Measurements from ENCODE around the gene DBI.
"Not testable (repeated sequence)": the region's sequence is repeated elsewhere in the genome, so short reads cannot be mapped to it uniquely, and the experiment has no call there.

Gene DBI

DNA sequence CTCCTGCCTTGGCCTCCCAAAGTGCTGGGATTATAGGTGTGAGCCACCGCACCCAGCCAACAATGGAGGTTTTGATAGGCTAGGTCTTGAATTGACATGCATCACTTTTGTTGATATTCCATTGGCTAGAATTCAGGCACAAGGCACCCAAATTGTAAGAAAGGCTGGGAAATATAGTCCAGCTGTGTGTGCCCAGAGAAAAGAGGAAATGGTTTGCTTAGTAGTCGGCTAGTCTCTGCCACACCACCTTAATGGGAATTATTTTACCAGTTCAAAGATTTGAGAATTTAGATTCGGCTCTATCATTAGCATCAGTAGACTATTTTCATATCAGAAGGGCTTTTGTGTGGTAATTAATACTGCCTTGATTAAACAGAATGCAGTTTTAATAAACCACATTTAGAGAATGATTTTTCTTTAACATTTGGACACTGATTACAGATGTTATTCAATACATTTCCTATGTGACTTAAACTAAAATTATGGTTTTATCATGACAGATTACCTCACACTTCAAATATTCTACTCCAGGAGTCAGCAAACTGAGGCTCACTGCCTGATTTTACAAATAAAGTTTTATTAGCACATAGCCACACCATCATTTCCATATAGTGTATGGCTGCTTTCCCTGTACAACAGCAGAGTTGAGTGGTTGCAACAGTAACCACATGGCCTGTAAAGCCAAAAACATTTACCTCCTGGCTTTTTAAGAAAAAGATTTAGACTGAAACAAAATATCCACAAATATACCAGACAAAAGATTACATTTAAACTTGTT, 27.4 kb downstream of the DBI start:
- H3K27ac ChIP-seq (ENCODE audit: poor library complexity, severe bottlenecking): no peak overlapping the region
- ATAC-seq (ENCODE audit: low read depth) (no peak), DNase-seq (ENCODE audit: low spot score) (no peak)
- TF ChIP-seq, protein P1, sequence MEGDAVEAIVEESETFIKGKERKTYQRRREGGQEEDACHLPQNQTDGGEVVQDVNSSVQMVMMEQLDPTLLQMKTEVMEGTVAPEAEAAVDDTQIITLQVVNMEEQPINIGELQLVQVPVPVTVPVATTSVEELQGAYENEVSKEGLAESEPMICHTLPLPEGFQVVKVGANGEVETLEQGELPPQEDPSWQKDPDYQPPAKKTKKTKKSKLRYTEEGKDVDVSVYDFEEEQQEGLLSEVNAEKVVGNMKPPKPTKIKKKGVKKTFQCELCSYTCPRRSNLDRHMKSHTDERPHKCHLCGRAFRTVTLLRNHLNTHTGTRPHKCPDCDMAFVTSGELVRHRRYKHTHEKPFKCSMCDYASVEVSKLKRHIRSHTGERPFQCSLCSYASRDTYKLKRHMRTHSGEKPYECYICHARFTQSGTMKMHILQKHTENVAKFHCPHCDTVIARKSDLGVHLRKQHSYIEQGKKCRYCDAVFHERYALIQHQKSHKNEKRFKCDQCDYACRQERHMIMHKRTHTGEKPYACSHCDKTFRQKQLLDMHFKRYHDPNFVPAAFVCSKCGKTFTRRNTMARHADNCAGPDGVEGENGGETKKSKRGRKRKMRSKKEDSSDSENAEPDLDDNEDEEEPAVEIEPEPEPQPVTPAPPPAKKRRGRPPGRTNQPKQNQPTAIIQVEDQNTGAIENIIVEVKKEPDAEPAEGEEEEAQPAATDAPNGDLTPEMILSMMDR (IDR thresholded peaks at IDR 0.05; ENCODE audit: poor library complexity, severe bottlenecking): no peak
- no peaks in the 10 kb centered on the region for H3K9me3 ChIP-seq (ENCODE audit: severe bottlenecking)
- peaks cover 14% of the 10 kb centered on the region for H3K4me1 ChIP-seq (ENCODE audit: insufficient read depth, poor library complexity, severe bottlenecking)
- no peak overlapping the region for H3K4me3 ChIP-seq (ENCODE audit: severe bottlenecking)
- H3K27me3 ChIP-seq (ENCODE audit: insufficient read depth, poor library complexity, severe bottlenecking): no peaks in the 10 kb centered on the region
- H3K36me3 ChIP-seq (ENCODE audit: low read depth): no peaks in the 10 kb centered on the region

DNA sequence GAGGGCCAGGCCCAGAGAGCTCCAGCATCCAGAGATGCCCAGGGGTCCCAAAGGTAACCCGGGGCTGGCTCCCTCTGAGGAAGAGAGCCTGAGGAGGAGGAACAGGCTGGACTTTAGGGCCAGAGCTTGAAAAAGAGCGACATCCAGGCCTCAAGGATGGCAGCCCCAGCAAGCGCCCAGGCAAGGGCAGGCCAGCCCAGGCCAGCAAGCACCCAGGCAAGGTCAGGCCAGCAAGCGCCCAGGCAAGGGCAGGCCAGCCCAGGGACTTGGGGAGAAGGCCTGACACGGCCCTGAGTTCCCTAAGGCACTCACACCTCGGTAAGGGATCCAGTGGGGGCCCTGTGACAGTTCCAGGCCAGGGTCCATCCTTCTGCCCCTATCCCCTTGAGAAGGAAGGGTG, 30.4 kb downstream of the DBI start:
- Histone ChIP-seq H3K27ac (ENCODE audit: poor library complexity, severe bottlenecking) (no peak overlapping the region), H3K4me1 (ENCODE audit: insufficient read depth, poor library complexity, severe bottlenecking) (peaks cover 6% of the 10 kb centered on the region), H3K4me3 (ENCODE audit: severe bottlenecking) (no peak overlapping the region), H3K36me3 (ENCODE audit: low read depth) (no peaks in the 10 kb centered on the region), H3K27me3 (ENCODE audit: insufficient read depth, poor library complexity, severe bottlenecking) (no peaks in the 10 kb centered on the region), H3K9me3 (ENCODE audit: severe bottlenecking) (no peaks in the 10 kb centered on the region)
- DNase-seq (ENCODE audit: low spot score) (no peak), ATAC-seq (ENCODE audit: low read depth) (no peak)
- TF ChIP-seq, protein P1 (IDR thresholded peaks at IDR 0.05; ENCODE audit: poor library complexity, severe bottlenecking): no peak

DNA sequence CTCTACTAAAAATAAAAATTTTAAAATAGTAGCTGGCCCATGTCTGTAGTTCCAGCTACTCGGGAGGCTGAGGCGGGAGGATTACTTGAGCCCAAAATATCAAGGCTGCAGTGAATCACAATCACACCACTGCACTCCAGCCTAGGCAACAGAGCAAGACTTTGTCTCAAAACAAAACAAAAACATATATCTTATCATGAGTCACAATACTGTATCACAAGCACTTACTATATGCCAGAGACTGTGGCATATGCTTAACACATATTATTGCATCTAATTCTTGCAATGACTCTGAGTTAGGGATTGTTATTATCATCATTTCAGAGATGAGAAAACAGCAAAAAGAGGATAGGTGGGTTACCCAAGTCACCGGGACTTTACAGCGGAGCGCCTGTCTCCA, 35.3 kb downstream of the DBI start:
- H3K9me3 ChIP-seq (ENCODE audit: severe bottlenecking): no peaks in the 10 kb centered on the region
- TF ChIP-seq, protein P1 (IDR thresholded peaks at IDR 0.05; ENCODE audit: poor library complexity, severe bottlenecking): no peak
- no peak overlapping the region for H3K4me3 ChIP-seq (ENCODE audit: severe bottlenecking)
- peaks cover 6% of the 10 kb centered on the region for H3K4me1 ChIP-seq (ENCODE audit: insufficient read depth, poor library complexity, severe bottlenecking)
- no peaks in the 10 kb centered on the region for H3K36me3 ChIP-seq (ENCODE audit: low read depth)
- no peak for ATAC-seq (ENCODE audit: low read depth)
- no peaks in the 10 kb centered on the region for H3K27me3 ChIP-seq (ENCODE audit: insufficient read depth, poor library complexity, severe bottlenecking)
- DNase-seq (ENCODE audit: low spot score): no peak
- H3K27ac ChIP-seq (ENCODE audit: poor library complexity, severe bottlenecking): no peak overlapping the region

DNA sequence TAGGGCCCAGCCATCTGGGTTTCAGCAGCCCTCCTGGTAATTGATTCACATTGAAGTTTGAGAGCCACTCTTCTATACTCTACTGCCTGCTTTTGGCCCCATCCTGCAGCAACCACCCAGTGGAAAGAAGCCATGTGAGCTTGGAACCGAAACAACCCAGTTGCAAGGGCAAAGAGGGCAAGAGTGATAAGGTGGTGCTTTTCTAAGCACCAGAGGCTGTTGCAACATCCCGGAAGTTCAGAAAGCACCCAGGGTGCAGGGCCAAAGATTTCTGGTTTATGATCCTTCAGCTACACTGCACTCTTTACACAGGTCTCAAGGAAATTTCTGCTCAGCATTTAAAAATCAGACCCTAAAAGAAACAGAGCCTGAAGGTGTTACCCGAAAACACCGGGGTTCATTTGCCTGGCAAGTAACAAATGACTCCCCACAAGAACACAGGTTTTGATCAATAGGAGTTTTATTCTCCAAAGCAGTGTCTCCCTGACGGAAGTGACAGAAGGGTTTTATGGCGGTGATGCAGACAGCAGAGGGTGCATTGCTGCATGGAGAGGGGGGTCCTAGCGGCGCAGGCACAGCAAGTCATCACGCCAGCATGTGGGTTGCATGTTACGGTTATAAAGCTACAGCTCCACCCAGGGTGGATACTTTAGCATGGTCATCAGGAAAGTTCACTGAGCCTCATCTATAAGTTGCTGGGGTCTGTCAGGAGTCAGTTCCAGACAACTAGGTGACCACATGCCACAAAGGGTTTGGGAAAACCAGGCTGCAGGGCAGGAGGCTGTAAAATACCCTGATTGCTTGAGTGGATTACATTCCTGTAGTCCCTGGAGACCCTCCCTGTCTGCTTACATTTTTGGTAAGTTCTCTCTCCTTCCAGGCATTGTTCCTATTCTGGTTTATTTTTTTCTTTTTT, 36.1 kb downstream of the DBI start:
- no peaks in the 10 kb centered on the region for H3K9me3 ChIP-seq (ENCODE audit: severe bottlenecking)
- H3K4me3 ChIP-seq (ENCODE audit: severe bottlenecking): no peak overlapping the region
- peaks cover 6% of the 10 kb centered on the region for H3K4me1 ChIP-seq (ENCODE audit: insufficient read depth, poor library complexity, severe bottlenecking)
- DNase-seq (ENCODE audit: low spot score): no peak
- no peak overlapping the region for H3K27ac ChIP-seq (ENCODE audit: poor library complexity, severe bottlenecking)
- TF ChIP-seq, protein P1 (IDR thresholded peaks at IDR 0.05; ENCODE audit: poor library complexity, severe bottlenecking): no peak
- no peaks in the 10 kb centered on the region for H3K27me3 ChIP-seq (ENCODE audit: insufficient read depth, poor library complexity, severe bottlenecking)
- ATAC-seq (ENCODE audit: low read depth): no peak
- no peaks in the 10 kb centered on the region for H3K36me3 ChIP-seq (ENCODE audit: low read depth)

DNA sequence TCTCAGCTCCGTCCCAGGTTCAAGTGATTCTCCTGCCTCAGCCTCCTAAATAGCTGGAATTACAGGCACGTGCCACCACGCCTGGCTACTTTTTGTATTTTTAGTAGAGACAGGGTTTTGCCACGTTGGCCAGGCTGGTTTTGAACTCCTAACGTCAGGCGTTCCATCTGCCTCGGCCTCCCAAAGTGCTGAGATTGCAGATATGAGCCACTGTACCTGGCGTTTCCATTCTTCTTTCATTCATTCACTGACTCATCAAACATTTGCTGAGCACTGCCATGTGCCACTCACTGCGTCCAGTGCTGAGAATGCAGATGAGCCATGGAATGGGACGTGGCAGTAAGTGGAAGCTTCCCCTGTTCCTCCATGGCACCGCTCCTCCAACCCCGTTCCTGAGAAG, 36.8 kb downstream of the DBI start:
- H3K9me3 ChIP-seq (ENCODE audit: severe bottlenecking); H3K27ac ChIP-seq (ENCODE audit: poor library complexity, severe bottlenecking); ATAC-seq (ENCODE audit: low read depth); H3K27me3 ChIP-seq (ENCODE audit: insufficient read depth, poor library complexity, severe bottlenecking); DNase-seq (ENCODE audit: low spot score); H3K36me3 ChIP-seq (ENCODE audit: low read depth); H3K4me3 ChIP-seq (ENCODE audit: severe bottlenecking); H3K4me1 ChIP-seq (ENCODE audit: insufficient read depth, poor library complexity, severe bottlenecking): not testable (repeated sequence)
